K562 (cell line): ENCODE results near the gene SNX9.
A peak's percentile ranks its signal among the peaks of the same experiment; 100 is the strongest.

Source experiments
- EP300 ChIP-seq: IDR thresholded peaks from 2 replicates; pipeline ENCODE4 v1.6.1; 2012; ENCODE audit warnings: low read length, improper control_type of control experiment
- HDAC6 ChIP-seq: IDR thresholded peaks from 2 replicates; pipeline ENCODE4 v1.6.1; 2012; ENCODE audit warnings: low read depth, mild to moderate bottlenecking, control low read depth, inconsistent platforms, low read length, moderate library complexity
- POLR2AphosphoS5 ChIP-seq: IDR thresholded peaks from 2 replicates; pipeline ENCODE4 v1.6.1; 2011; ENCODE audit warnings: mild to moderate bottlenecking, low read depth, low read length, moderate library complexity; ENCODE audit not compliant: control insufficient read depth, insufficient read depth
- RBM22 ChIP-seq: fragments of 200-400 bp; formaldehyde crosslinking; IDR thresholded peaks from 2 replicates; pipeline ENCODE4 v1.6.1; 2018; ENCODE audit warnings: low read length, low read depth; ENCODE audit not compliant: poor library complexity, severe bottlenecking
- TBP ChIP-seq: optimal IDR thresholded peaks from 2 replicates; pipeline ENCODE3; 2011; ENCODE audit warnings: low read depth, low read length, improper control_type of control experiment
- TFAM ChIP-seq: fragments of 250-450 bp; sonication (Bioruptor Pico); conservative IDR thresholded peaks from 2 replicates; pipeline ENCODE4 v1.5.0; 2021; ENCODE audit warnings: mild to moderate bottlenecking, moderate library complexity
- ZKSCAN8 ChIP-seq: fragments of 200-800 bp; sonication (Bioruptor generic); IDR thresholded peaks from 2 replicates; pipeline ENCODE4 v1.6.1; 2016; ENCODE audit warnings: missing genetic modification characterization, missing compliant biosample characterization
- ZNF57 ChIP-seq: fragments of 450-650 bp; formaldehyde crosslinking; IDR thresholded peaks from 2 replicates; pipeline ENCODE4 v1.4.0; 2020; ENCODE audit warnings: mild to moderate bottlenecking, moderate library complexity
- ZSCAN32 ChIP-seq: fragments of 450-650 bp; formaldehyde crosslinking; IDR thresholded peaks from 2 replicates; pipeline ENCODE4 v1.4.0; 2020; ENCODE audit warnings: mild to moderate bottlenecking, moderate library complexity
- TF ChIP-seq, protein P1 (sequence below), 2 experiments: fragments of 450-650 bp; formaldehyde crosslinking in 1 of 2; IDR thresholded peaks; 2 replicates each; pipeline versions ENCODE4 v1.4.0 to v1.6.1; 2014 to 2020; ENCODE audit warnings: mild to moderate bottlenecking in 2 of 2, borderline replicate concordance in 1 of 2, low read depth in 1 of 2

DNA sequence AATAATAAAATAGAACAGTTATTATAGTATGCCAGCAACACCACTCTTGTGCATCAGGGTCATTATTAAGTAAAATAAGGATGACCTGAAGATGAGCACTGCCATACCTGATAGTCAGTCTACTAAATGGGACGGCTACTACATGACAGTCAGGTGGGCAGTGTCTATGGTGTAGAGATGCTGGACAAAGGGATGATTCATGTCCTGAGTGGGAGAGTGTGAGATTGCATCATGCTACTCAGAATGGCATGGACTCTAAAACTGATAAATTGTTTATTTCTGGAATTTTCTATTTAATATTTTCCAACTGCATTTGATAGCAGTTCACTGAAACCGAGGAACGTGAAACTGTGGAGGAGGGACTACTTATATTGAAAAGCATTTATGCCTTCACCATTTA lies 38.8 kb downstream of the SNX9 start:
- TF ChIP-seq TBP (no peak), TFAM (CRISPR knock-in tag) (no peak), POLR2AphosphoS5 (no peak), EP300 (peak; percentile 68), ZNF57 (no peak), RBM22 (no peak), HDAC6 (no peak), ZKSCAN8 (CRISPR knock-in tag) (no peak), ZSCAN32 (CRISPR knock-in tag) (peak; percentile 93)
- TF ChIP-seq, protein P1, sequence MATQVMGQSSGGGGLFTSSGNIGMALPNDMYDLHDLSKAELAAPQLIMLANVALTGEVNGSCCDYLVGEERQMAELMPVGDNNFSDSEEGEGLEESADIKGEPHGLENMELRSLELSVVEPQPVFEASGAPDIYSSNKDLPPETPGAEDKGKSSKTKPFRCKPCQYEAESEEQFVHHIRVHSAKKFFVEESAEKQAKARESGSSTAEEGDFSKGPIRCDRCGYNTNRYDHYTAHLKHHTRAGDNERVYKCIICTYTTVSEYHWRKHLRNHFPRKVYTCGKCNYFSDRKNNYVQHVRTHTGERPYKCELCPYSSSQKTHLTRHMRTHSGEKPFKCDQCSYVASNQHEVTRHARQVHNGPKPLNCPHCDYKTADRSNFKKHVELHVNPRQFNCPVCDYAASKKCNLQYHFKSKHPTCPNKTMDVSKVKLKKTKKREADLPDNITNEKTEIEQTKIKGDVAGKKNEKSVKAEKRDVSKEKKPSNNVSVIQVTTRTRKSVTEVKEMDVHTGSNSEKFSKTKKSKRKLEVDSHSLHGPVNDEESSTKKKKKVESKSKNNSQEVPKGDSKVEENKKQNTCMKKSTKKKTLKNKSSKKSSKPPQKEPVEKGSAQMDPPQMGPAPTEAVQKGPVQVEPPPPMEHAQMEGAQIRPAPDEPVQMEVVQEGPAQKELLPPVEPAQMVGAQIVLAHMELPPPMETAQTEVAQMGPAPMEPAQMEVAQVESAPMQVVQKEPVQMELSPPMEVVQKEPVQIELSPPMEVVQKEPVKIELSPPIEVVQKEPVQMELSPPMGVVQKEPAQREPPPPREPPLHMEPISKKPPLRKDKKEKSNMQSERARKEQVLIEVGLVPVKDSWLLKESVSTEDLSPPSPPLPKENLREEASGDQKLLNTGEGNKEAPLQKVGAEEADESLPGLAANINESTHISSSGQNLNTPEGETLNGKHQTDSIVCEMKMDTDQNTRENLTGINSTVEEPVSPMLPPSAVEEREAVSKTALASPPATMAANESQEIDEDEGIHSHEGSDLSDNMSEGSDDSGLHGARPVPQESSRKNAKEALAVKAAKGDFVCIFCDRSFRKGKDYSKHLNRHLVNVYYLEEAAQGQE (IDR thresholded peaks at IDR 0.05; ENCODE audit: borderline replicate concordance): no peak
- TF ChIP-seq, protein P1 (CRISPR knock-in tag; IDR thresholded peaks at IDR 0.05; ENCODE audit: low read depth): no peak
